HG02973 (cell line): ENCODE results near the gene CELA3A.
"Not testable (repeated sequence)": the region's sequence is repeated elsewhere in the genome, so short reads cannot be mapped to it uniquely, and the experiment has no call there.

Source experiments
- ATAC-seq: cut with Tn5 transposase; IDR thresholded peaks from one replicate; pipeline ENCODE4 v1.9.1; 2021; ENCODE audit warnings: moderate library complexity; ENCODE audit not compliant: unreplicated experiment

Gene CELA3A

DNA sequence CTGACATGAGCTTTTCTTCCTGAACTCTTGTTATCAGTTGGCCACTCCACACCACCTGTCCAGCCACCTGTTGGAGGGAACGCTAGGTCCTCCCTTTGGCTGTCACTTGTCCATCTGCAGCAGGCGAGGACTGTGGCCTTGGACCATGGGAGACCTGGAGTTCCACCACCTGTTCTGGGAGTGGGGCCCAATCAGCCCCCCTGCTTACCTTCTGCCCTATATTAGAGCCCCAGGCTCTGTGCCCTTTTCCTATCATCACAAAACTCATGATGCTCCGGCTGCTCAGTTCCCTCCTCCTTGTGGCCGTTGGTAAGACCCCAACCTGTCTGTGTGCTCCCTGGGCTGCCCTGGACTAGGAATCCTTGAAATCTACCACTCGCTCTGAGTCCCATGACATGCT lies at the start of gene CELA3A:
Gene CELA3A (plus strand): TSS at position 249 of the 400 bp plus-strand sequence. CDS start 18 bp downstream, at position 267.
- no peak for ATAC-seq

GRCh38 chr1:21952786-21953520 lies 48.5 kb upstream of the CELA3A start:
- ATAC-seq, result no peak

- ATAC-seq, result no peak
Measured at GRCh38 chr1:21955058-21955457, 46.4 kb upstream of the CELA3A start.

- no peak for ATAC-seq
Measured at GRCh38 chr1:21955501-21956281, 45.8 kb upstream of the CELA3A start.

DNA sequence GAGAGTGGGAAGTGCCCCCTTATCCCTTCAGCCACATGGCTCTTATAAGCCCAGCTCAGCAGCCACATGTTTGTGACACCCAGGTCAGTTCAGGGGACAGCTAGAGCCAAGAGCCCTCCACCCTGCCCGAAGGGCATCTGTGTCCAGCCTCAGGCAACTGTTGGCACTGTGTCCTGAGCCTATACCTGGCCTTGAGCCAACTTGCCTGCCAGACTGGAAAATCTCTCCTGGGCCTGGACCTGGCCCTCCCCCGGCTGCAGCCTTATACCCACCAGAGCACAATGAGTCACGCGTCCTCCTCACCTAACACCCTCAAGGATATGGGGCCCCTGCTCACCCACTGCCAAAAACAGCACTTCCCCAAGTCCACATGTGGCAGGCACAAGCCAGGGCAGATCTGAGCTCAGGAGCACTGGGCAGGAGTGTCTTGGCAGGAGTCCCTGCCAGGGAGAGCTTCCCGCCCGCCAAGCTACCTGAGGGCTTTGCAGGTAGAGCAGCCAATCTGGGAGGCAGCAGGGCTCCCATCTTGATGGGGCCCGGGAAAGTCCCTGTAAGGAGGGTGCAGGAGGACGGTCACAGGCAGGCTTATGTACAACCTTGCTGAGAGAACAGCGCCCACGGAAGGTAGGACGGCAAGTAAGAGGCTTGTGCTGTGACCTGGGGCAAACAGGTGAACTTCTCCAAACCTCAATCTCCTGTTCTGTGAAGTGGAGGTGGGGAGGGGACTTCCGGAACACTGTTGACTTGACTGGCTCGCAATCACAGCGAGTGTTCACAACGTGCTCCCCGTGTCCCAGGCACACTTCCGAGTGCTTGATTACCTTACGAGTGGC lies 44.5 kb upstream of the CELA3A start:
- ATAC-seq, result no peak

DNA sequence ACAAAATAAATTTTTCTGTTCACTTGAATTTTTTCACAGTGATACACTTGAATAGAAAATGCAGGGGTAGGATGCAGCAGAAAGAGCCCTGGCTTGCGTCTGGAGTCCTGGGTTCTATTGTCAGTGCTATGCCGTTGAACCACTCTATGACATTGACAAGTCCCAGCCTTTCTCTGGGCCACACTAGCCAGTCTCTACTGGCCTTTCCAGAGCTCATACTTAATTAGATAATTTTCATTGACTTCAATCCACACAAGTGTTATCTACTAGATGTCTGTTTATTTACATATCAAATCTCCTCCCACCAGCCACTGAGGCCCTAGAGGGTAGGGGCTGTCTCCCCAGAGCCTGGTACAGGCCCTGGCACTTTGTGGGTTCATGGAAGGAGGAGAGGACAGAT lies 40.1 kb upstream of the CELA3A start:
- no peak for ATAC-seq

GRCh38 chr1:21961799-21962198 lies 39.7 kb upstream of the CELA3A start:
- ATAC-seq, result no peak

DNA sequence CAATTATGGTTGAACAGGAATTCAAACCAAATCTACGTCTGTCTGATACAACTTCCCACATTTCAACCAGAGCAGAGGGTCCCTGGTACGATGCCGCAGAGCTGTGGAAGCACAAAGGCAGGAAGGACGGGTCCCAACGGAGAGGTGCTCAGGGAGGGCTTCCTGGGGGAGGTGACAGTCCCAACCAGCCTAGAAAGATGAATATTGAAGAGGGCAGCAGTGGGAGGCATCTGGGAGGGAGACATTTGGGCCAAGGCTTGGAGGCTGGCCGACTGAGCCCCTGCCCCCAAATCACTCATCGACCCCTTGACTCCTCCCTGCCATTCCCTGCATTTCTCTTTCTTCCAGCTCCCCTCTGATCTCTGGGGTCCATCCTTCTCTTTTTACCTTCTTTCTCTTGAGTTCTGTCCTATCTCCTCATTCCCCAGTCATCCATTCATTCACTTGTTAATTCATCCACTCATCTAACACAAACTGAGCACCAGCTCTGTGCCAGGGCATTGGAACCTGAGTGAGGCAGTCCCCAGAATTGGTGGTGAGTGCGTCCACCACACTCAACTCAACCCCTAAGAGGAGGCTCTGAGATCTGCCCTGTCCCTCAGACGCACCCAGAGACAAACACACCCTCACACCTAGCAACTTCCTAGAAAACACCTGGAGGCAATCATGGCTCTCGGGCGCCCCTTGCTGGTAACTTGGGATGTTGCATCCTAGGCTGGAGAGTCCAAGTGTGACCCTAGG lies 37.8 kb upstream of the CELA3A start:
- ATAC-seq, result no peak

DNA sequence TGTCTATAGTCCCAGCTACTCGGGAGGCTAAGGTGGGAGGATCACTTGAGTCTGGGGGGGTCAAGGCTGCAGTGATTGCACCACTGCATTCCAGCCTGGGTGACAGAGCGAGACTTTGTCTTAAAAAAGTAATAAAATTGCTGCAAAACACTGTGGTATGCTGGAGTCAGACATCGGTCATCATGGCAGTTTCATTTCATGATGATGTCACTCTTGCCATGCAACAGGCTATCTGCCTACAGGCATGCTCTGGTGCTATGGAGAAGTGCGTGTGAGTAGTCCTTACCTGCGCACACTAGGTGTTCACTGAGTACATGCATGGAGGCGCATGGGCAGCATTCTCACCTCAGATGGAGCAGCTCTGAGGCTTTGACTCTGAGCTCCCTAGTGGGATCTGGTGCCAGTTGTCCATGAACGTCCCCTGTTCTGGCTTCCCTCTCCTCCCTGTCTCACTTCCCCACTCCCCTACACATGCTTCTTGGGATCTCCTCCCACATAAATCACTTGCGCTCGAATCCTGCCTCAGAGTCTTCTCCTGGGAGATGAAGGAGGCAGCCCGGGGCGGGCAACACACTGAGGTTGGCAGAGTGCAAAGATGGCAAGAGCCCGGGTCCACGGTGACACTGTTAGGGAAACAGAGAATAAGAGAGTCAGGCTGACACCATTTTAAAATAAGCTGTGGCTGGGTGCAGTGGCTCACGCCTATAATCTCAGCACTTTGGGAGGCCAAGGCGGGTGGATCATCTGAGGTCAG lies 35.0 kb upstream of the CELA3A start:
- no peak for ATAC-seq

DNA sequence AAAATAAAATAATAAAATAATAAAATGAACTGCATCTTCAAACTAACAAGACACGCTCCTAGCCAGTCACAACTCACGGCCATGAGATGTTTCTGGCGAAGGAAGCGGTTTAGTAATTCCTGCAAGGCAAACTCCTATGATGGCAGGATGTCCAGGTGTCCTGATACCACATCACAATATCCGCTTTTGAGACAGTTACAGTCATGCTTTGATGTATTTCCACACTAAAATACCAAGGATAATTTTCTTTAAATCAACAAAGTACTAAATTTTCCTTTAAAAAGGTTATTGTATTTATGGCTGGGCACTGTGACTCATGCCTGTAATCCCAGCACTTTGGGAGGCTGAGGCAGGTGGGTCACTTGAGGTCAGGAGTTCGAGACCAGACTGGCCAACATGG lies 34.2 kb upstream of the CELA3A start:
- not testable (repeated sequence) for ATAC-seq

GRCh38 chr1:21969066-21969465 lies 32.4 kb upstream of the CELA3A start:
- ATAC-seq, result not testable (repeated sequence)

DNA sequence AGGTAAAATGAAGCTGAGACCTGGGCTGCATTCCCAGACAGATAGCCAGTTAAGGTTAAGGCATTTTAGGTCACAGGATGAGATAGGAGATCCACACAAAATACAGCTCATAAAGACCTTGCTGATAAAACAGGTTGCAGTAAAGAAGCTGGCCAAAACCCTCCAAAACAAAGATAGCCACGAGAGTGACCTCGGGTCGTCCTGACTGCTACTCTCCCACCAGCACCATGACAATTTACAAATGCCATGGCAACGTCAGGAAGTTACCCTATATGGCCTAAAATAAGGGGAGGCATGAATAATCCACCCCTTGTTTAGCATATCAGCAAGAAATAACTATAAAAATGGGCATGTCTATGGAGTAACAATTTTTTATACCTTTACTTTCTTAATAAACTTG lies 30.9 kb upstream of the CELA3A start:
- not testable (repeated sequence) for ATAC-seq

- ATAC-seq, result not testable (repeated sequence)
Measured at GRCh38 chr1:21972973-21973441, 28.4 kb upstream of the CELA3A start.

DNA sequence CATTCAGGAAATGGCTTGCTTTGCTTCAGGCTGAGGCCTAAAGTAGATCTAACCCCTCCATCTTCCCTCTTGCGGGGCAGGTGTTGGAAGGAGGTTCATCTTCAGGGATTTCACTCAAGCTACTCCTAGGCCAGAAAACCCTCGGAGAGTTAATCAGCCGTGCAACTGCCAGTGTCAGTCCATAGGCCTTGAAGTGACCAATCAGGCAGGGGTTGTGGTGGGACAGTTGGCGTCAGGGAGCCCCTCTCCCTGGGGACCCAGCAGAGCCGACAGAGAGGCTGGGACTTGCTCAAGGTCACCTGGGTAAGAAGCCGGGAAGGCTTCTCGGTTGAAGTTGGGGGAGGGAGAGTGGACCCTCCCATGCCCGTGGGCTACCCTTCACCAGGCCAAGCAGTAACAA lies 27.5 kb upstream of the CELA3A start:
- ATAC-seq, result not testable (repeated sequence)

DNA sequence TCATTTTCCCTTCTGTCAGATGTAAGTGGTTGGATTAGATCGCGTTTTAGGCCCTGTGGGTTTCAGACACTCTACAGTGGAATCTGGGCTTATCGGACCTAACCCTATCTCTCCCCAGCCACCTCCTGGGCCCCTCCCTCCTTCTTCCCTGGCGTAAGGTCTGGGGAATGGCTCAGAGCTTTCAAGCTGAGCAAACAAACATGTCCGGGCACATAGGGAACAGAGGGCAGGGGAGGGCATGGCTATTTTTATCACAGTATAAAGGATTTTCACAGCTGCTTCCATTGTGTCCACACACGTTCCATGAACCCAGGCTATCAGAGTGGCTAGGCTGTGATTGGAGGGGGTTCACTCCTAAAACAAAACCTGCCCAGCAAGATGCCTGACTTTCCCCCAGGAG lies 26.8 kb upstream of the CELA3A start:
- ATAC-seq, result not testable (repeated sequence)

DNA sequence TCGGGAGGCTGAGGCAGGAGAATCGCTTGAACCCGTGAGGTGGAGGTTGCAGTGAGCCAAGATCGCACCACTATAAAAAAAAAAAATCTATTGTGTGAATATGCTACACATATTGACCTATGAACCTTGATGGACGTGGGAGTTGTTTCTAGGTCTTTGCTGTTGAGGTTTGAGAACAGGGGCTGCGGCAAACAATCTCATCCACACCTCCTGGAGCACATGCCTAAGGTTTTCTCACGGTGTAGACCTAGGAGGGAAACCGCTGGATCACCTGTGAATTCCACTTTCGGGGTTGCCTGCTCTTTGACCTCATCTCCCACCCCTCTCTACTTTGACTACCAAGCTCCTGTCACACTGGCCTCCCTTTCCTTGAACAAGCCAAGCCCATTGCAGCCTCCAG lies 26.2 kb upstream of the CELA3A start:
- ATAC-seq, result not testable (repeated sequence)

DNA sequence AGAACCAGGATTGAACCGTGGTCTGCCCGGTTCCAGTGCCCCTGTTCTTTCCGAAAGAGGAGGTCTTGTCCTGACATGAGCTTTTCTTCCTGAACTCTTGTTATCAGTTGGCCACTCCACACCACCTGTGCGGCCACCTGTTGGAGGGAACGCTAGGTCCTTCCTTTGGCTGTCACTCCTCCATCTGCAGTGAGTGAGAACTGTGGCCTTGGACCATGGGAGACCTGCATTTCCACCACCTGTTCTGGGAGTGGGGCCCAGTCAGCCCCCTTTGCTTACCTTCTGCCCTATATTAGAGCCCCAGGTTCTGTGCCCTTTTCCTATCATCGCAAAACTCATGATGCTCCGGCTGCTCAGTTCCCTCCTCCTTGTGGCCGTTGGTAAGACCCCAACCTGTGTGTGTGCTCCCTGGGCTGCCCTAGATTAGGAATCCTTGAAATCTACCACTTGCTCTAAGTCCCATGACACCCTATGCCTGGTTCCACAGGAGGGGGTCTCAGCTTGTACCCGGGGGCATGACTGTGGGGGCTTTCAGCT lies 24.7 kb upstream of the CELA3A start, which contains the start of gene CELA3B:
Gene CELA3B (plus strand): TSS at position 320 of the 537 bp plus-strand sequence. CDS start 18 bp downstream, at position 338.
- not testable (repeated sequence) for ATAC-seq

DNA sequence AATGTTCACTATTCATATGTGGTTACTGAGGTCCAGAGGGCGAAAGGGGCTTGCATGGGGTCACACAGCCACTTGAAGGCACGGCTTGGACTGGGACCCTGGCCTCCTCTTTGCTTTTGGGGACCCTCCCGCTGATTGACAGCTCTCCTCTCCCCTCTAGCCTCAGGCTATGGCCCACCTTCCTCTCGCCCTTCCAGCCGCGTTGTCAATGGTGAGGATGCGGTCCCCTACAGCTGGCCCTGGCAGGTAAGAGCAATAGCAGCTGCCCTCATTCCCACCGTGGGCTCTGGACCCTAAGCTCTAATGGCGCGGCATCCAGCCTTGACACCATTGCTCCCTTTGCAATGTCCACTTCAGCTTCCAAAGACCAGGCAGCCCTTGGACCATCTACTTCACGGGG lies 23.2 kb upstream of the CELA3A start:
- ATAC-seq, result not testable (repeated sequence)

DNA sequence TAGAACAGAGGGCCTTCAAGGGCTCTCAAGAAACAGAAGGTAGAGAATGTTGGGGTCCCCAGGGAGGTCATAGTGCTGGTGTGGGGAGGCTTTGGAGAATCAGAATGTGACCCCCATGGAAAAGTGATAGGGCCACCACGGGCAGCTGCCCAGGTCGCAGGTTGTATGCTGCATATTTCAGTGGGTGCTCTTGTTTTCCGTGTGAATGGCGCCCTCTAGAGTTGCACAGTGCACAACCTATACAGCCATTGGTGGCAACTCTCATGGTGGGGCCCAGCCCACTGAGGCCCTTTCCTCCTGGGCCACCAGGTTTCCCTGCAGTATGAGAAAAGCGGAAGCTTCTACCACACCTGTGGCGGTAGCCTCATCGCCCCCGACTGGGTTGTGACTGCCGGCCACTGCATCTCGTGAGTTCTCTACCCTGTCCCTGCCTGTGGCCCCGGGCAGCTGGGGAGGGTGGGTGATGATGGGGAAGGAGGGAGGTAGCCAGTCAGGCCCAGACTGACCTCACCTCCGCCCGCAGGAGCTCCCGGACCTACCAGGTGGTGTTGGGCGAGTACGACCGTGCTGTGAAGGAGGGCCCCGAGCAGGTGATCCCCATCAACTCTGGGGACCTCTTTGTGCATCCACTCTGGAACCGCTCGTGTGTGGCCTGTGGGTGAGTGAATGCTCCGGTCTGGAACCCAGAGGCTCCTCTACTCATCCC lies 20.8 kb upstream of the CELA3A start:
- ATAC-seq, result not testable (repeated sequence)
